ENCODE results near the gene ADGRL3.
"Not testable (repeated sequence)": the region's sequence is repeated elsewhere in the genome, so short reads cannot be mapped to it uniquely, and the experiment has no call there.

ADGRL3 gene

DNA sequence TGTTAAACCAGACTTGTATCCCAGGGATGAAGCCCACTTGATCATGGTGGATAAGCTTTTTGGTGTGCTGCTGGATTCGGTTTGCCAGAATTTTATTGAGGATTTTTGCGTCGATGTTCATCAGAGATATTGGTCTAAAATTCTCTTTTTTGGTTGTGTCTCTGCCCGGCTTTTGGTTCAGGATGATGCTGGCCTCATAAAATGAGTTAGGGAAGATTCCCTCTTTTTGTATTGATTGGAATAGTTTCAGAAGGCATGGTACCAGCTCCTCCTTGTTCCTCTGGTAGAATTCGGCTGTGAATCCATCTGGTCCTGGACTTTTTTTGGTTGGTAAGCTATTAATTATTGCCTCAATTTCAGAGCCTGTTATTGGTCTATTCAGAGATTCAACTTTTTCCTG, 556.8 kb downstream of the ADGRL3 start:
- not testable (repeated sequence) for DNase-seq (ENCODE audit: low read depth)

DNA sequence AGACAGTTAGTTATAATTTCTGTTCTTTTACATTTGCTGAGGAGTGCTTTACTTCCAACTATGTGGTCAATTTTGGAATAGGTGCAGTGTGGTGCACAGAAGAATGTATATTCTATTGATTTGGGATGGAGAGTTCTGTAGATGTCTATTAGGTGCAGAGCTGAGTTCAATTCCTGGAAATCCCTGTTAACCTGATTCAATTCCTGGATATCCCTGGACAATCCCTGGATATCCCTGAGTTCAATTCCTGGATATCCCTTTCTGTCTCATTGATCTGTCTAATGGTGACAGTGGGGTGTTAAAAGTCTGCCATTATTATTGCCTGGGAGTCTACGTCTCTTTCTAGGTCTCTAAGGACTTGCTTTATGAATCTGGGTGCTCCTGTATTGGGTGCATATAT, 557.9 kb downstream of the ADGRL3 start:
- DNase-seq (ENCODE audit: low read depth): not testable (repeated sequence)

DNA sequence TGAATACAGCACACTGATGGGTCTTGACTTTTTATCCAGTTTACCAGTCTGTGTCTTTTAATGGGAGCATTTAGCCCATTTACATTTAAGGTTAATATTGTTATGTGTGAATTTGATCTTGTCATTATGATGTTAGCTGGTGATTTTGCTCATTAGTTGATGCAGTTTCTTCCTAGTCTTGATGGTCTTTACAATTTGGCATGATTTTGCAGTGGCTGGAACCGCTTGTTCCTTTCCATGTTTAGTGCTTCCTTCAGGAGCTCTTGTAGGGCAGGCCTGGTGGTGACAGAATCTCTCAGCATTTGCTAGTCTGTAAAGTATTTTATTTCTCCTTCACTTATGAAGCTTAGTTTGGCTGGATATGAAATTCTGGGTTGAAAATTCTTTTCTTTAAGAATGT, 558.5 kb downstream of the ADGRL3 start:
- not testable (repeated sequence) for DNase-seq (ENCODE audit: low read depth)

DNA sequence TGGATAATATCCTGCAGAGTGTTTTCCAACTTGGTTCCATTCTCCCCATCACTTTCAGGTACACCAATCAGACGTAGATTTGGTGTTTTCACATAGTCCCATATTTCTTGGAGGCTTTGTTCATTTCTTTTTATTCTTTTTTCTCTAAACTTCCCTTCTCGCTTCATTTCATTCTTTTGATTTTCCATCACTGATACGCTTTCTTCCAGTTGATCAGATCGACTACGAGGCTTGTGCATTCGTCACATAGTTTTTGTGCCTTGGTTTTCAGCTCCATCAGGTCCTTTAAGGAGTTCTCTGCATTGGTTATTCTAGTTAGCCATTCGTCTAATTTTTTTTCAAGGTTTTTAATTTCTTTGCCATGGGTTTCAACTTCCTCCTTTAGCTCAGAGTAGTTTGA, 559.1 kb downstream of the ADGRL3 start:
- DNase-seq (ENCODE audit: low read depth): not testable (repeated sequence)

DNA sequence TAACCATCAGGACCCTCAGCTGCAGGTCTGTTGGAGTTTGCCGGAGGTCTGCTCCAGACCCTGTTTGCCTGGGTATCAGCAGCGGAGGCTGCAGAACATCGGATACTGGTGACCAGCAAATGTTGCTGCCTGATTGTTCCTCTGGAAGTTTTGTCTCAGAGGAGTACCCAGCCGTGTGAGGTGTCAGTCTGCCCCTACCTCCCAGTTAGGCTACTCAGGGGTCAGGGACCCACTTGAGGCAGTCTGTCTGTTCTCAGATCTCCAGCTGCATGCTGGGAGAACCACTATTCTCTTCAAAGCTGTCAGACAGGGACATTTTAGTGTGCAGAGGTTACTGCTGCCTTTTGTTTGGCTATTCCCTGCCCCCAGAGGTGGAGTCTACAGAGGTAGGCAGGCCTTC, 559.8 kb downstream of the ADGRL3 start:
- DNase-seq (ENCODE audit: low read depth): not testable (repeated sequence)

DNA sequence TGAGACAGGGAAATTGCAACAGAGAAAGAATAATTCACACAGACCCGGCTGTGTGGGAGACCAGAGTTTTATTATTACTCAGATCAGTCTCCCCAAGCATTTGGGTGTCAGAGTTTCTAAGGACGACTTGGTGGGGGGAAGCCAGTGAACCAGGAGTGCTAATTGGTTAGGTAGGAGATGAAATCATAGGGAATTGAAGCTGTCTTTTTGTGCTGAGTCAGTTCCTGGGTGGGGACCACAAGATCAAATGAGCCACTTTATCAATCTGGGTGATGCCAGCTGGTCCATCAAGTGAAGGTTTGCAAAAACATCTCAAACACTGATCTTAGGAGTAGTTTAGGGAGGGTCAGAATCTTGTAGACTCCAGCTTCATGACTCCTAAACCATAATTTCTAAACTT, 560.7 kb downstream of the ADGRL3 start:
- DNase-seq (ENCODE audit: low read depth): no peak

DNA sequence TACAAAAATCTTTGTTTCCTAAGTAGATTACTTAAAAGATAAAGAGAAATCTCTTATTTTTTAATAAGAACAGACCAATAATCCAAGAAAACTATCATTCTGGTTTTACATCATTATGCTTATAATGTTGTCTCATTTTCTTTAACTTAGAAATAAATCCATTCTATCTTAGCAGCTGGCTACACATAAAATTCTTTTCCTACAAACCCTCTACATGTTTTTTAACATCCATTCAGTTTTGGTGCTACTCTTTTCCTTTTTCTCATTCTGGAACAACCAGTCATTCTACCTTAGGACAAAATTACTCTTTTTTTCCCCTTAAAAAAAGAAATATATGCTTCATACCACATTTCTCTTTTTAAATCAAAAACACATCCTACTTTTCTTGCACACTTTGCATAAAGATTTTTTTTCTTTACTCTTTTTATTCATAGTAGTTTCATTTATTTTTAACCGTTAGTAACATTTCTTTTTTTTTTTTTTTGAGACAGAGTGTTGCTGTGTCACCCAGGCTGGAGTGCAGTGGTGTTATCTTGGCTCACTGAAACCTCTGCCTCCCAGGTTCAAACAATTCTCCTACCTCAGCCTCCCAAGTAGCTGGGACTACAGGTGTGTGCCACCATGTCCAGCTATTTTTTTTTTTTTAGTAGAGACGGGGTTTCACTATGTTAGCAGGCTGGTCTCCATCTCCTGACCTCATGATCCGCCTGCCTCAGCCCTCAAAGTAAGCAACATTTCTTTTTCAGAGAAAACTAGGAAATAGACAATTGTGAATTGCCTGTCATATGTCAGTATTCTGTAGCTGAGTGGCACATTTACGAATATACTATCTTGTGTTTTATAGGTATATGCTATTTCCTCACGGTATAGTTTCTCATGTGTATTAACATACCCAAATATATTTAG, 562.8 kb downstream of the ADGRL3 start:
- DNase-seq (ENCODE audit: low read depth): no peak

DNA sequence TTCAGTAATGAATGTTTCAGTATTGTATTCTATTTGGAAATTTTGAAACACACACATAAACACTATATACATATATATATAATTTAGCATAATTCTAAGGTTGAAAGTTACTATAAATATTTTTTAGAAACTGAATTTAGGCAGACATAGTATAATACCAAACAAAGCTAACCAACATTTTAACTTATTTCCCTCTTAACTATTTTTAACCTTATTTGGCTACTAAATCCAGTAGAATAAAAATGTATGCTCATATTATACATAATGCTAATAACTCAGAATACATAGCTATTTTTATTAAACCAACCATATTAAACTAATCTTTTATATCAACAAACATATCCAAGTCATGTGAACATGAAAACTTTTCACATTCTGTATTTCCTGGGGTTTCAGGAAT, 563.6 kb downstream of the ADGRL3 start:
- no peak for DNase-seq (ENCODE audit: low read depth)

DNA sequence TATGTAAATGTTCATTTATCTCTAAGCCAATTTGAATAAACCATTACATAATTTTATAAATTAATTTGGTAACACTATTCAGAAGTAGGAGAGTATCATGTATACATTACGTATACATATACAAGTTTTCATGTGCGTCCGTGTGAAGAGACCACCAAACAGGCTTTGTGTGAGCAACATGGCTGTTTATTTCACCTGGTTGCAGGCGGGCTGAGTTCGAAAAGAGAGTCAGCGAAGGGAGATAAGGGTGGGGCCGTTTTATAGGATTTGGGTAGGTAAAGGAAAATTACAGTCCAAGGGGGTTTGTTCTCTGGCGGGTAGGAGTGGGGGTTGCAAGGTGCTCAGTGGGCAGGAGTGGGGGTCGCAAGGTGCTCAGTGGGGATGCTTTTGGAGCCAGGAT, 564.0 kb downstream of the ADGRL3 start:
- DNase-seq (ENCODE audit: low read depth): not testable (repeated sequence)

DNA sequence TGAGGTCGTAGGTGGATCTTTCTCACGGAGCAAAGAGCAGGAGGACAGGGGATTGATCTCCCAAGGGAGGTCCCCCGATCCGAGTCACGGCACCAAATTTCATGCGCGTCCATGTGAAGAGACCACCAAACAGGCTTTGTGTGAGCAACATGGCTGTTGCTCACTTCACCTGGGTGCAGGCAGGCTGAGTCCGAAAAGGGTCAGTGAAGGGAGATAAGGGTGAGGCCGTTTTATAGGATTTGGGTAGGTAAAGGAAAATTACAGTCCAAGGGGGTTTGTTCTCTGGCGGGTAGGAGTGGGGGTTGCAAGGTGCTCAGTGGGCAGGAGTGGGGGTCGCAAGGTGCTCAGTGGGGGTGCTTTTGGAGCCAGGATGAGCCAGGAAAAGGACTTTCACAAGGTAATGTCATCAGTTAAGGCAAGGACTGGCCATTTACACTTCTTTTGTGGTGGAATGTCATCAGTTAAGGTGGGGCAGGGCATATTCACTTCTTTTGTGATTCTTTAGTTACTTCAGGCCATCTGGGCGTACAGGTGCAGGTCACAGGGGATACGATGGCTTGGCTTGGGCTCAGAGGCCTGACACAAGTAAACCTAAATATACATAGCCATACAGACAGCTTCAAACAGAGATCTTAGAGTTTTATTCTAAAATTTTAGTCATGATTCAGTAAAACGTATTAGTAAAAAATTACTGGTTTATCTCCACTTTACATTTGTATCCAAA, 569.5 kb downstream of the ADGRL3 start:
- DNase-seq (ENCODE audit: low read depth): not testable (repeated sequence)

DNA sequence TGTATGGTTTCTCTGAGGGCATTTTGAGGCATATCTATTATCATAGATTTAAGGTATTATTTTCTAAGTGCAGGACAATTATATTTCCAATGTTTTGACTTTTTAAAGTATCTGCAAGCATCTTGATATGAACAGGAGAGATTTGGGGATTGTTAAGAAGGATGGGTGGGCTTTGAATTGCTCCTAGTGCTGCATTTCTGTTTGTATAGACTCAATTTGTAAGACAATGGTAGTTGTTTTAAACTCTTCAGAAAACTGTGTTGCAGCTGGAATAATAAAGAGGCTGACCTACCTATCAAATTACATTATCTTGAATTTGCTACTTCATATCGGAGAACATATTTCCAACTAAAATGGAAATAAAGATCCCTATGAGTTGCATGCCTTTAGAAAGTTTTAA, 570.3 kb downstream of the ADGRL3 start:
- no peak for DNase-seq (ENCODE audit: low read depth)

DNA sequence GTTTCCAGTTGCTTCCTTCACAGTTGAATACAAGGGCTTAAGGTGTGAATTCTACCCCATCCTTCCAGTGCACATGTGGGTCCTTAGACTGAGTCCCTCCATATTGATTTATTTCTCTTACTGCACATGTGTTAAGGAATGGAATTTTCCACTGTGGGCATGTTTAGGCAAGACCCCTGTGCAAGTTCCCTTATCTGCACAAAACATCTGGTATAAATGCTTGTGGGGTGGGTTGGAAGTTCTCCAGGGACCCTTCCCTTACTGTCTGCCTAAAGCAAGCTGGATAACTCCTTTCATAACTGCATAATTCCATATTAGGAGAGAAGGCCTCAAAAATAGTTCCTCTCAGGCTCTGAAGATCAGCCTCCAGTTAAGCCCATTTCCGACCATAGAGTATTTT, 570.9 kb downstream of the ADGRL3 start:
- DNase-seq (ENCODE audit: low read depth): no peak

DNA sequence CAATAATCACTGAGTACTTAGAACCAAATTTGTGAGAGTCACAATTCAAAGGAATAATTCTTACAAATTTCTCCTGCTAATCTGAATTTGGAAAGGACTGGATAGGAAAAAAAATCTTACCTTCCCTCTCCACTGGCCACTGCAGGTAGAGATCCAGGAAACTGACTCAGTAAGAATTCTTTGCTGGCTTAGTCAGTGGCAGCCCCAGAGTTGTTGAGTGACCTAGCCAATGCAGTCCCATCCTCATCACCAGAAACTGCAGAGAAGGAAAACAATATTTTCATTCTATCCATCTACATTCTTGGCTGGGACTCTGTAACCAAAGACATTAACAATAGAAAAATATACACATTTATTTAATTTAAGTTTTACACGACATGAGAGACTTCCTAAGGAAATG, 572.0 kb downstream of the ADGRL3 start:
- no peak for DNase-seq (ENCODE audit: low read depth)

DNA sequence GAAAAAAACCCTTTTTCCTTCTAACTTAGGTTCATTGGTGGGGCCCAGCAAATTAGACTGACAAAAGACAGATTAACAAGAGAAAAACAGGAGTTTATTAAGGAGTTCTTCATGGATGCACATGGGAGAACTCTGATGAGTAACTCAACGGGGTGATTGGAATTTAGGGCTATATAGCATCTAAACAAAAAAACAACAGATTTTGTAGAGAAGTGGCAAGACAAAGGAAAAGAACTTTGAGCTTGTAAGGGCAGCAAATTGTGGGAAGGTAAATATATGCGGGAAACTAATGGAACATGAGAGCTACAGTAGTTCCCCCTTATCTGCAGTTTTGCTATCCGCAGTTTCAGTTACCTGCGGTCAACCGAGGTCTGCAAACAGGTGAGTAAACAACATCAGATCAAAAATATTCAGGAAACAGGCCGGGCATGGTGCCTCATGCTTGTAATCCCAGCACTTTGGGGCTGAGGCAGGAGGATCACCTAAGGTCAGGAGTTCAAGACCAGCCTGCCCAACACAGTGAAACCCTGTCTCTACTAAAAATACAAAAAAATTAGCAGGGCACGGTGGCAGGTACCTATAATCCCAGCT, 573.6 kb downstream of the ADGRL3 start:
- DNase-seq (ENCODE audit: low read depth): no peak

DNA sequence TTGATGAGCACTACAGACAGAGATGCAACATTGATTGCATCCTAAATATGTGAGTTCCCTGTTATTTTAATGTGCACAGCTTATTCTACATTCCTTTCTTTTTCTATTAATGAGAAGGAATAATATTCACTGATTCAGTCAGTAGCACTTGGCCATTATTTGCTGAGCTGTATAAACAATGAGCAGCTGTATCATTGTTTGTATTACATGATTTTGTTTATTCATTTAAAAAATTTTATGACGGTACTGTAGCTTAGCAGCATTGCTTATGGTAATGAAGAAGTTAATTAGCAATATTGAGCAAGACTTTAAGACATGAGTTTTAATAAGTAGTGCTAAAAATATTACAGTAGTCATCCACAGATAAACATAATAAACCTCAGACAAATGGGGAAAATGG, 582.0 kb downstream of the ADGRL3 start:
- DNase-seq (ENCODE audit: low read depth): no peak

DNA sequence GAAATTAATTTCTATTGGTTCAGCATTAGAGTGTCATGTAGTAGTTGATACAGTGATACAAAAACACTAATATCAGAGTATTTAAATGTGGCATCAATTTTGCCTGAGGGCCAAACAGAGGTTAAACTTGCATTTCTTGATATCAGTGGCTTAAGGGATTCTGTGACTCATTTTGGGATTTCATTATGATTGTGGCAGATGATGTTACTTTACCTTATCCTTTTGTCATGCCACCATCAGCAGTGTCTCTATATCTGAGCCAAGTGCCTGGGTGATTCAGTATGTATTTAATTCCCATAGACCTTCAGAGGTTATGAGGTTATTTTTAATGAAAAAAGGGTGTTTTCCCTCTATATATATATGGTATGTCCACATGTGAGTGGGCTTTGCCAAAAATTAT, 582.9 kb downstream of the ADGRL3 start:
- no peak for DNase-seq (ENCODE audit: low read depth)

DNA sequence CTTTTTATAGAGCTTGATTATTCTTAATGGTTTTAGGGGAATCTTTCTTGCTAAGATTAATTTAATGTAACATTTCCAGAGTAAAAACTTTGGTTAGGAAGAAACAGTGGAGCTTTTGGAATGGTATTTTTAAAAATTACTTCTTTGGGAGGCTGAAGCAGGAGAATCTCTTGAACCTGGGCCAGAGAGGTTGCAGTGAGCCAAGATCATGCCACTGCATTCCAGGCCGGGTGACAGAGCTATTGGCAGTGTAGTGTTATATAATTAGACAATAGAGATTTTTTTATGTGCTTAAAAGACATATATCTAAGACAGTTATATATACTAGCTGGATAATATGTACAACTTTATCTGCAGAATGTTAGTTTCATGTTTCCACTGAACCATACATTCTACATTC, 585.6 kb downstream of the ADGRL3 start:
- no peak for DNase-seq (ENCODE audit: low read depth)

DNA sequence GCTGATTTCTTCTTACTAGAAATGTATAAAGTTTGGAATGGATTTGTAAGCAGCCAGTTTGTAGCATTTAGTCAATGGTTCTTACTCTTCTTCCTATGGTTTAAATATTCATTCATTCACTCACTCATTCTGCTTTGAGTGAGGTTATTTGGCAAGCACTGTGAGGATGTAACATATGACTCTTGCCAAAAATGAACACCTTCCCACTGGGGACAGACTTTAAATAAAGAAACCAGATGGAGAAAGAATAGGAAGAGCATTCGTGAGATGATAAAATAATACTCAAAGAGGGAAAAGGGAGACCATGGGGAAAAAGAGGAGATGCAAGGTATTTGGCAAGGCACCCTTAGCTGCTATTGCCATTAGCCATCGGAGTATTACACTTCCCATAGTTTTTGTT, 586.1 kb downstream of the ADGRL3 start:
- no peak for DNase-seq (ENCODE audit: low read depth)

DNA sequence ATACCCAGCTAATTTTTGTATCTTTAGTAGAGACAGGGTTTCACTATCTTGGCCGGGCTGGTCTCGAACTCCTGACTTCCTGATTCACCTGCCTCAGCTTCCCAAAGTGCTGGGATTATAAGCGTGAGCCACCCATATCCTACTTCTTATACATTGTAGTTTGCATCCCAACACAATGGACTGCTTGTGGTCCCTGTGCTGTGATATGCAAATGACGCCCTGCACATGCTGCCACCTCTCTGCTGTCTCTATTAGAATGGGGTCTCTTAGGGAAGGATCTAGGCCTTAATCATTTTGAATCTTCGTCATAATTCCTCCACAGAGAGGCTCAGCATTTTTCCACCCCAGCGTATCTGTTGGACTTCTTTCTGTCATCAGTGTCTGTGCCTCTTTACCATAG, 595.9 kb downstream of the ADGRL3 start:
- no peak for DNase-seq (ENCODE audit: low read depth)

DNA sequence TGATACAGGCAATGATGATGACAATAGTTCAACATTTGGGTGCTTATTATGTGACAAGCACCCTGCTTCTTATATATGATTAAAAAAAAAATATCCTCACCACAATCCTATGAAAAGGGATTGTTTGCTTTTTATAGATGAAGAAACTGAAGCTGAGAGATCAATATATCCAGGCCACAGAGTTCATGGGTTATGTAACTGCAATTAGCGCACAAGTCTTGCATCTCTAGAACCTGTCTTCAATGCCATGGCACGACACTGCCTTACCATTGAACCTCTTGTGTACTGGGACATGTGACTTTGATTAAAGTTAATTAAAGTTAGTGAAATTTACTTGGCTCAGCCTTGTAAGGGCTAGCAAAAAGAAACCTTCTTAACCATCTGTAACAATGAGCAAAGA, 599.7 kb downstream of the ADGRL3 start:
- DNase-seq (ENCODE audit: low read depth): no peak

DNA sequence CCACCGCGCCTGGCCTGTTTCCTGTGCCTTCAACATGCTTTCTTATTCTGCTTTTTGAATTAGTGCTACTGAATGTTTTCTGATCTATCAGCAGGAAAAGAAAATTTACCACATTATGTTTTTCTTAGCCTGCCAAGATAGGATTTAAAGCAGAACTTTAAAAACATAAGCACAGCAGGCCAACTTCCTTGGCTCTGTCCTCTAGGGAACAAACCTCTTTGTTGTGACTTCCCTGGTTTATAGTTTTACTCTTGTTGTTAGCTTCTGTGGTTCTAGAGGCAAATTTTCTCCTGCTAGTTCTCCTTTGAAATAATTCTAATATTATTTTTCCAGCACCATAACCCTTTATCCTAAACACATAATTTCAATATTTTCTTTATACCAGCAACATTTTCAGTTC, 605.1 kb downstream of the ADGRL3 start:
- DNase-seq (ENCODE audit: low read depth): no peak

DNA sequence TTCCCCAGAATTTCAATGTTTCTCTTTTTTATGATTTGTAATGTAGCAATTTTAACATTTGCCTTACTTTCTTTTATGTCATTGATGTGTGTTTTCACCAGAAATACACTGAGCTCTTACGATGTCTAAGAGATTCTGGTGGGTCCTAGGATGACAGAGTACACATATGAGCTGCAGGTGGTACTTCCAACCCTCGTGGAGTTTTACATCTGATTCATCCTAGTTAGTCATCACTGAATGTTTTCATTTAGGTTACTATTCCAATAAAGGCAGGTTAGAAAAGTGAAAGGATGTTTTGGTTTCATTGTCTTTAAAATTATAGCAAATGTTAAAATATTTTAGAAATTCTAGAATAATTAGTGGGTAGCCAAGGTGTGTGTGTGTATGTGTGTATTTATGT, 605.9 kb downstream of the ADGRL3 start:
- no peak for DNase-seq (ENCODE audit: low read depth)

DNA sequence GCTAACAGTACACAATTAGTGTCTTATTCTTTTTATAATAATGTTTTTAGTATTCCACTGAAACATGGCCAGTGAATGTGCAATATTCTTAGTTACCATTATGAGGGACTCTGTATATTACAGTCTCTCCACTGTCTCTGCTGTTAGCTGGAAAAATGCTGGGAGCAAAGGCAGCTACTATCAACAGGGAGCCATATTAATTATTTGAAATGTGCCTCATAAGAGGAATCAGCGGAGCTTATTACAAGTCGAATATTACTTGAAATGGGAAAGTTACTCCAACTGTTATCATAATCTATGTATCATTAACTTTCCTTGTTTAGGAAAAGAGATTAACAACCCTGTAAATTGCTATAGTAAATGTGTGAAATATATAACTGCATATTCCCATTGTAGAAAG, 612.0 kb downstream of the ADGRL3 start:
- DNase-seq (ENCODE audit: low read depth): no peak

All from activated T-helper 1 cell treated with Interleukin-2 at 50 U/mL for 16 hours (primary cell).